Motor neuron (in vitro differentiated cells): ENCODE results near the gene MAST2. TPM values are rescaled to one million over a fixed set of nuclear protein-coding genes. Genes with fewer than 3 reads are reported as not detected.

Experiments
- ATAC-seq, 8 experiments: fragments of 200-7000 bp; cut with Tn5 transposase; replicated peaks in 6 of 8; 2 replicates each; pipeline ENCODE4 v1.8.0; 2021; ENCODE audit warnings: mild to moderate bottlenecking in 8 of 8, moderate library complexity in 8 of 8
- H3K27ac ChIP-seq, 2 donors: fragments of 250-450 bp; sonication (Bioruptor Pico); 2 replicates each; pipeline ENCODE4 v1.9.0; 2021; ENCODE audit warnings: antibody characterized with exemption in 2 of 2, mild to moderate bottlenecking in 2 of 2, moderate library complexity in 1 of 2
- H3K4me1 ChIP-seq, 2 donors: fragments of 250-450 bp; sonication (Bioruptor Pico); replicated peaks in 1 of 2; 2 replicates each; pipeline ENCODE4 v1.6.1; 2021; ENCODE audit warnings: antibody characterized with exemption in 2 of 2, mild to moderate bottlenecking in 2 of 2, moderate library complexity in 1 of 2
- H3K4me3 ChIP-seq, 5 donors: fragments of 250-450 bp; sonication (Bioruptor Pico); 2 replicates each; pipeline ENCODE4 v1.9.0; 2021; ENCODE audit warnings: antibody characterized with exemption in 5 of 5, mild to moderate bottlenecking in 5 of 5, moderate library complexity in 4 of 5
- WGBS, 10 experiments: fragments of 450-650 bp; shearing (Covaris generic); methylation state at CpG; one replicate each; pipeline ENCODE4 v1.0.0; 2022; 5-methylcytosine and 5-hydroxymethylcytosine counted together
- in situ Hi-C, 9 experiments: fragments of 400-800 bp; cut with MboI; loops; one replicate each; pipeline ENCODE4 v1.15.0; 2021; ENCODE audit warnings: low sequenced_read_pairs in 9 of 9, low pct_unique_long_range_greater_than_20kb in 2 of 9; ENCODE audit not compliant: unreplicated experiment in 9 of 9
- total RNA-seq, 8 experiments: library from RNA; unstranded; fragments of 300-600 nt; gene quantifications; 2 replicates each; pipeline versions ENCODE4 v1.2.3 to v1.2.4, GENCODE V29; 2022

Gene MAST2
- total RNA-seq, 8 experiments from 2014 or later: 17.8 to 50.0 (median 31.7) TPM

- in situ Hi-C loops: no loop called here
These were observed 217.9 kb downstream of the MAST2 start for GRCh38 chr1:46021046-46021996.

GRCh38 chr1:46026531-46026930, 223.1 kb downstream of the MAST2 start:
- Histone ChIP-seq H3K4me1 (no peaks in the 10 kb centered on the region), H3K4me3 (no peak overlapping the region), H3K27ac (no peak overlapping the region)
- ATAC-seq: no peak
- WGBS, 10 experiments: 79 to 100% (median 88%) methylated on average over 1 to 3 of the region's 3 CpGs; no CpG with 5 or more reads in 3 of the 10 experiments
- in situ Hi-C loops: loop anchor here in 4 of 9 experiments (25.0 kb wide), 1 partner anchor 161 kb away; the partner anchor contains the start of genes P3R3URF (in 4 of the 4), POMGNT1 (in 4 of the 4) and TSPAN1 (in 4 of the 4)

More at GRCh38 chr1:46021046-46021996, 217.9 kb downstream of the MAST2 start:
- Histone ChIP-seq H3K4me3 (no peak overlapping the region), H3K27ac (no peak overlapping the region), H3K4me1 (no peaks in the 10 kb centered on the region)
- WGBS, 10 experiments: 90 to 100% (median 100%) methylated on average over 1 to 2 of the region's 2 CpGs; no CpG with 5 or more reads in 2 of the 10 experiments
- peak in 3 of 8 experiments; percentile 35 to 71 (median 65) for ATAC-seq

DNA sequence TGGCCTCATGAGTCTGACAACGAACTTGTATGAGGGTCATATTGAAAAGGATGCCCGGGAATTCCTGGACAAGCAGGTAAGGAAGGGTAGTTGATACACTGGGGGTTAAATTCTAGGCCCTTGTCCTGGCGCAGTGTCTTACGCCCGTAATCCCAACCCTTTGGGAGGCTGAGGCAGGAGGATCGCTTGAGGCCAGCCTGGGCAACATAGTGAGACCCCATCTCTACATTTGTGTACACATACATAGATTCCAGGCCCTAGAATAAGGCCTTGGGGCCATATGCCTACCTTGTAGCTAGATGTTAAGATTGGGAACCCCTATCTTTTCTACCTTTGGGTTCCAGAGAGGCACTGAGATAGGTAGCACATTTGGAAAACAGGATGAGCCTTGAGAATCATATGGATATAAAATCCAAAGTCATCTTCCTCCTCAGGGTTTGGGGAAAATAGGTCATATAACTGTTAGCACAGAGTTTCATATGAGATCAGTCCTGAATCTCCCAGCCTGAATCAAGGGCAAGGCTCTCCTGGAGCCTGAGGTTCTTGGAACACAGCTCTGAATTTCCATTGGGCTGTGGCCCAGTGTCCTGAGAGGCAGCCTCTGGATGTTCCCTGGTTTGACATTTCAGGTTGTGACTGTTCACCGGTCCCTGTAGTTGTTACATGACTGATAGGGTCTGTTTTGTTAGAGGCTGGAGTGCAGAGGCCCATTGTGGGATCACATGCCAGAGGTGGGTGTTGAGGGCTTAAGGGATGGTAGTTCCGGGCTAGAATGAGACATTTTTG, 224.6 kb downstream of the MAST2 start:
- in situ Hi-C loops: loop anchor here in 4 of 9 experiments (25.0 kb wide), 1 partner anchor 159 kb away; the partner anchor contains the start of genes P3R3URF (in 4 of the 4), POMGNT1 (in 4 of the 4) and TSPAN1 (in 4 of the 4)
- ATAC-seq: no peak

DNA sequence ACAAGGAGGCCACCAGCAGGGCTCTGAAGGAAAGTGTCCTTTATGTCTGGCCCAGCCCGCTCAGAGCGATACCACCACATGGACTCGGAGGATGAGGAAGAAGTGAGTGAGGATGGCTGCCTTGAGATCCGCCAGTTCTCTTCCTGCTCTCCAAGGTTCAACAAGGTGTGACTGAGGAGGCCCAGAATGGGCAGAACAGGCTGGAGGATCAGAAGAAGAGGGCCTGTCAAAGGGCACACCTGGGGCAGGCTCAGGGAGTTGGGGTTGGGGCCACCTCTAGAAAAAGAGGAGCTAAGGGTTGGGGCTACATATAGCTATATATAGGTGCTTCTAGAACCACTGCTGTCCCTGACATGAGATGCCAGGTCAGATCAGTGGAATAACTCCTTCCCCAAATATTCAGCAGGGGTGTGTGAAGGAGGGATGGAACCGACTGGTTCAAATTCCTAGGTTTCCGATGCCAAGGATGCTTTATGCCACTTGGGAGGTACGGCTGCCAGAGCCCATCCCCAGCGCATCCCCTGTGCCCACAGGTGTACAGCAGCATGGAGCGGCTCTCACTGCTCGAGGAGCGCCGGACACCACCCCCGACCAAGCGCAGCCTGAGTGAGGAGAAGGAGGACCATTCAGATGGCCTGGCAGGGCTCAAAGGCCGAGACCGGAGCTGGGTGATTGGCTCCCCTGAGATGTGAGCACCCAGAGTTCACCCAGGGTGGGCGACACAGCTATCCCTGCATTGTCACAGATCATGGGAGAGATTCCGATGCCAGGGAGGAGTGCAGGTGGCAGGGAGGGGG, 226.9 kb downstream of the MAST2 start:
- no peak overlapping the region for H3K4me3 ChIP-seq
- 40 to 100% (median 99%) methylated on average over 1 to 17 of the region's 18 CpGs; no CpG with 5 or more reads in 3 of the 10 experiments for WGBS, 10 experiments
- in situ Hi-C loops: loop anchor here in 7 of 9 experiments (5.0 to 25.0 kb wide), 3 partner anchors 145 to 157 kb away; partner anchors contain the start of genes P3R3URF (in 7 of the 7), TSPAN1 (in 7 of the 7) and POMGNT1 (in 4 of the 7)

More for the DNA sequence above, 224.6 kb downstream of the MAST2 start:
- Histone ChIP-seq H3K4me1 (no peaks in the 10 kb centered on the region), H3K4me3 (no peak overlapping the region), H3K27ac (no peak overlapping the region)
- WGBS, 10 experiments: 77 to 100% (median 96%) methylated on average over 1 to 7 of the region's 8 CpGs; no CpG with 5 or more reads in 1 of the 10 experiments

DNA sequence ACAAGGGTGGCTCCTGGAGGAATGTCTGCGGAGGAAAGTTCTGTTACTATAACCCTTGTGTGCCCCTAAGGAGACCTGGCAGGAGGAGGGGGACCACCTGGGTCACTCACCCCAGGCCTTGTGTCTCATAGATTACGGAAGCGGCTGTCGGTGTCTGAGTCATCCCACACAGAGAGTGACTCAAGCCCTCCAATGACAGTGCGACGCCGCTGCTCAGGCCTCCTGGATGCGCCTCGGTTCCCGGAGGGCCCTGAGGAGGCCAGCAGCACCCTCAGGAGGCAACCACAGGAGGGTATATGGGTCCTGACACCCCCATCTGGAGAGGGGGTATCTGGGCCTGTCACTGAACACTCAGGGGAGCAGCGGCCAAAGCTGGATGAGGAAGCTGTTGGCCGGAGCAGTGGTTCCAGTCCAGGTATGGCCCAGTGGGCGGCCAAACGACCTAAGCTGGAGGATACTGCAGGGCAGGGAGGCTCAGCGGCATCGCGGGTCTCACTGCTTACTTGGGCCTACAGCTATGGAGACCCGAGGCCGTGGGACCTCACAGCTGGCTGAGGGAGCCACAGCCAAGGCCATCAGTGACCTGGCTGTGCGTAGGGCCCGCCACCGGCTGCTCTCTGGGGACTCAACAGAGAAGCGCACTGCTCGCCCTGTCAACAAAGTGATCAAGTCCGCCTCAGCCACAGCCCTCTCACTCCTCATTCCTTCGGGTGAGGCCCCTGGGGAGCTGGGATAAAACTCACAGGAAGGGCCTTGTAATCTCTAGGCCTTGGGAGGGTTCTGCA, 227.7 kb downstream of the MAST2 start:
- ATAC-seq: peak in 1 of 8 experiments; percentile 6
- Histone ChIP-seq H3K4me3 (no peak overlapping the region), H3K4me1 (no peaks in the 10 kb centered on the region), H3K27ac (no peak overlapping the region)
- WGBS, 10 experiments: 92 to 100% (median 94%) methylated on average over 2 to 14 of the region's 26 CpGs; no CpG with 5 or more reads in 4 of the 10 experiments
- in situ Hi-C loops: loop anchor here in 7 of 9 experiments (5.0 to 25.0 kb wide), 3 partner anchors 144 to 156 kb away; partner anchors contain the start of genes P3R3URF (in 7 of the 7), TSPAN1 (in 7 of the 7) and POMGNT1 (in 4 of the 7)

More for the DNA sequence above, 226.9 kb downstream of the MAST2 start:
- no peaks in the 10 kb centered on the region for H3K4me1 ChIP-seq
- ATAC-seq: no peak
- no peak overlapping the region for H3K27ac ChIP-seq

- no peak overlapping the region for H3K27ac ChIP-seq
- in situ Hi-C loops: loop anchor here (5.0 to 25.0 kb wide), 4 partner anchors 140 to 152 kb away; partner anchors contain the start of genes P3R3URF (in 8 of the 9), TSPAN1 (in 8 of the 9) and POMGNT1 (in 4 of the 9)
- peak in 4 of 8 experiments; percentile 8 to 21 (median 12) for ATAC-seq
These were observed 231.4 kb downstream of the MAST2 start for GRCh38 chr1:46034601-46035516.

GRCh38 chr1:46036894-46037839, 233.8 kb downstream of the MAST2 start:
- in situ Hi-C loops: loop anchor here in 8 of 9 experiments (5.0 to 25.0 kb wide), 4 partner anchors 138 to 150 kb away; partner anchors contain the start of genes P3R3URF (in 7 of the 8), TSPAN1 (in 7 of the 8) and POMGNT1 (in 4 of the 8)

More at GRCh38 chr1:46034601-46035516, 231.4 kb downstream of the MAST2 start:
- H3K4me3 ChIP-seq: no peak overlapping the region
- no peaks in the 10 kb centered on the region for H3K4me1 ChIP-seq
- 80 to 100% (median 98%) methylated on average over 1 to 15 of the region's 27 CpGs; no CpG with 5 or more reads in 4 of the 10 experiments for WGBS, 10 experiments

DNA sequence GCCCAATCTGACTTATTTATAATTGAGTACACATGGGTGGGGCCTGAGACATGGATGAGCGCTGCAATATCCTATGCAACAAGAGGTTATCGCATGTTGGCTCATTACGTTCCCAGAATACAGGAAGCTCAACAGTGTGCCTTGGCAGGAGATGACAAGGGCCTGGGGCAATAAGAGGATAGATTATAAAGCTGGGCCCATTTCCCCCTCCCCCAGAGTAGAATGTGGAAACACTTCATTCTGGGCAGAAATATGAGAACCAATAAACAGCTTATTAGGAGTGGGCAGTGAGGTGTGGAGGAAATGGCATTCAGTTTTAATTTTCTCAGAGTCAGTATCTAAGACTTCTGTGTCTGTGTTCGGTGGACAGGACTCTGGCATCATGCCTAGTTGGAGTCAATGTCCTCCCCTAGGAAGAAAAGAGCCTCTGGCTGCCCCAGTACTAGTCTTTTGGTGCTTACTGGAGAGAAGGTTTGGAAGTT, 236.2 kb downstream of the MAST2 start:
- H3K4me1 ChIP-seq: peaks cover 0 to 9% of the 10 kb centered on the region in 2 donors
- no peak overlapping the region for H3K4me3 ChIP-seq
- H3K27ac ChIP-seq: no peak overlapping the region
- ATAC-seq: peak in 3 of 8 experiments; percentile 68 to 73 (median 73)
- 0 to 93% (median 89%) methylated on average over 1 to 4 of the region's 4 CpGs; no CpG with 5 or more reads in 3 of the 10 experiments for WGBS, 10 experiments
- in situ Hi-C loops: loop anchor here in 8 of 9 experiments (5.0 to 25.0 kb wide), 4 partner anchors 135 to 148 kb away; partner anchors contain the start of genes P3R3URF (in 7 of the 8), TSPAN1 (in 7 of the 8) and POMGNT1 (in 4 of the 8)

More at GRCh38 chr1:46036894-46037839, 233.8 kb downstream of the MAST2 start:
- Histone ChIP-seq H3K4me3 (no peak overlapping the region), H3K27ac (no peak overlapping the region), H3K4me1 (peaks cover 0 to 5% of the 10 kb centered on the region in 2 donors)
- ATAC-seq: peak; percentile 53 to 80 (median 75)
- 17 to 94% (median 54%) methylated on average over 1 to 10 of the region's 11 CpGs; no CpG with 5 or more reads in 2 of the 10 experiments for WGBS, 10 experiments

DNA sequence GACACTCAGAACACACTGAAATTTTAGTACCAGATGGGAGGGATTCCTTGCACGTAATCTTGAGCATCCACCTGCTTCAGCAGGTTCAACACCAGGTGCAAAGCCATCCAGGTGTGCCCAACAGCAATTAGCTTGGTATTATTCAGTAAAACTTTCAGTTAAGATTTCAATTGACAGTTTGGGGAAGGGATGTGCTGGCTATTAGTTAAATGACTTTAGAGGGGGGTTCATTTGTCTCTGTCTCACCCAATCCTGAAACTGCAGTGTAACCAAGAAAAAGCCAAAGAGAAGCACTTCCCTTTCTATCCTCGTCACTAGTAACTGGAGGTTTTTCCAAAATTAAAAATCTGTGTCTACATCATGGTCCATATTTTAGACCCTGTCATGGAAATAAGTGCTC, 238.1 kb downstream of the MAST2 start:
- in situ Hi-C loops: loop anchor here in 4 of 9 experiments (25.0 kb wide), 1 partner anchor 146 kb away; the partner anchor contains the start of genes P3R3URF (in 4 of the 4), POMGNT1 (in 4 of the 4) and TSPAN1 (in 4 of the 4)
- H3K4me3 ChIP-seq: no peak overlapping the region
- WGBS, 10 experiments: 67 to 100% (median 100%) methylated on average over 1 to 2 of the region's 2 CpGs; no CpG with 5 or more reads in 1 of the 10 experiments
- no peak for ATAC-seq
- peaks cover 0 to 9% of the 10 kb centered on the region in 2 donors for H3K4me1 ChIP-seq
- H3K27ac ChIP-seq: peak overlapping the region in 1 of 2 donors; percentile 18
